HG02885 (cell line): ENCODE measurements around the gene PDILT.
"Not testable (repeated sequence)": the region's sequence is repeated elsewhere in the genome, so short reads cannot be mapped to it uniquely, and the experiment has no call there.

Experiments used
- ATAC-seq: cut with Tn5 transposase; IDR thresholded peaks from one replicate; pipeline ENCODE4 v1.9.1; 2021; ENCODE audit warnings: mild to moderate bottlenecking; ENCODE audit not compliant: unreplicated experiment, poor library complexity

PDILT gene

GRCh38 chr16:20404637-20405036 lies at the start of gene PDILT:
TSS of gene PDILT (minus strand) at chr16:20404737. CDS start at chr16:20399300, 5,437 bp downstream.
- no peak for ATAC-seq

GRCh38 chr16:20453633-20454032 lies 49.1 kb upstream of the PDILT start:
- not testable (repeated sequence) for ATAC-seq

GRCh38 chr16:20451364-20451763 lies 46.8 kb upstream of the PDILT start, which contains the start of gene ACSM2A:
TSS of gene ACSM2A (plus strand) at chr16:20451521. CDS start at chr16:20460115, 8,594 bp downstream.
- ATAC-seq: not testable (repeated sequence)

- ATAC-seq: not testable (repeated sequence)
Observed at GRCh38 chr16:20446652-20447393, 42.3 kb upstream of the PDILT start.

GRCh38 chr16:20441859-20442258 lies 37.3 kb upstream of the PDILT start:
- not testable (repeated sequence) for ATAC-seq

- no peak for ATAC-seq
Observed at GRCh38 chr16:20441191-20441590, 36.7 kb upstream of the PDILT start.

GRCh38 chr16:20440731-20441130 lies 36.2 kb upstream of the PDILT start:
- ATAC-seq: not testable (repeated sequence)

GRCh38 chr16:20439820-20440231 lies 35.3 kb upstream of the PDILT start:
- ATAC-seq: not testable (repeated sequence)

GRCh38 chr16:20438950-20439349 lies 34.4 kb upstream of the PDILT start:
- not testable (repeated sequence) for ATAC-seq

- ATAC-seq: no peak
Observed at GRCh38 chr16:20430948-20431347, 26.4 kb upstream of the PDILT start.

GRCh38 chr16:20430480-20430879 lies 25.9 kb upstream of the PDILT start:
- ATAC-seq: not testable (repeated sequence)

- ATAC-seq: not testable (repeated sequence)
Observed at GRCh38 chr16:20429499-20429898, 25.0 kb upstream of the PDILT start.

GRCh38 chr16:20427401-20427797 lies 22.9 kb upstream of the PDILT start:
- ATAC-seq: not testable (repeated sequence)

- ATAC-seq: no peak
Observed at GRCh38 chr16:20424129-20424866, 19.8 kb upstream of the PDILT start.

- not testable (repeated sequence) for ATAC-seq
Observed at GRCh38 chr16:20423772-20424128, 19.2 kb upstream of the PDILT start.

GRCh38 chr16:20421748-20422147 lies 17.2 kb upstream of the PDILT start:
- not testable (repeated sequence) for ATAC-seq

- not testable (repeated sequence) for ATAC-seq
Observed at GRCh38 chr16:20419093-20419492, 14.6 kb upstream of the PDILT start.

GRCh38 chr16:20415541-20415940 lies 11.0 kb upstream of the PDILT start:
- ATAC-seq: no peak

- no peak for ATAC-seq
Observed at GRCh38 chr16:20411055-20411454, 6.5 kb upstream of the PDILT start.

GRCh38 chr16:20410121-20410723 lies 5.7 kb upstream of the PDILT start:
- ATAC-seq: peak; percentile 80
